ENCODE results near the gene CYSTM1.

Gene CYSTM1

DNA sequence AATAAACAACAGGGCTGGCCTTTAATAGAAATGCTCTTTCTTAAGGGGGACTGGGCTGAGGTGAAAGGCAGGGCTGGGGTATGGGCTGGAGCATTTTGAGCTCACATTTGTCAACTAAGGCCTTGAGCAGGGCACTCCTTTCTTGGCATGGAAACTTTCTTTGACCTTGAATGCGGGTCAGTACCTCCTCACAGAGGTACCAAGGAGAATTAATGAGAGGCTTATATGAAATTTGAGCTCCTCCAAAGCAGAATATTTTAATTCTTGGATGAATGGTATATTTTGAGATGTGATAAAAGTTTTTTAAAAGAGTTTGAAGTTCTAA is 3.1 kb downstream of the CYSTM1 start:
- no peak overlapping the region for H3K4me3 ChIP-seq (ENCODE audit: low read length)
- TF ChIP-seq, protein P1, sequence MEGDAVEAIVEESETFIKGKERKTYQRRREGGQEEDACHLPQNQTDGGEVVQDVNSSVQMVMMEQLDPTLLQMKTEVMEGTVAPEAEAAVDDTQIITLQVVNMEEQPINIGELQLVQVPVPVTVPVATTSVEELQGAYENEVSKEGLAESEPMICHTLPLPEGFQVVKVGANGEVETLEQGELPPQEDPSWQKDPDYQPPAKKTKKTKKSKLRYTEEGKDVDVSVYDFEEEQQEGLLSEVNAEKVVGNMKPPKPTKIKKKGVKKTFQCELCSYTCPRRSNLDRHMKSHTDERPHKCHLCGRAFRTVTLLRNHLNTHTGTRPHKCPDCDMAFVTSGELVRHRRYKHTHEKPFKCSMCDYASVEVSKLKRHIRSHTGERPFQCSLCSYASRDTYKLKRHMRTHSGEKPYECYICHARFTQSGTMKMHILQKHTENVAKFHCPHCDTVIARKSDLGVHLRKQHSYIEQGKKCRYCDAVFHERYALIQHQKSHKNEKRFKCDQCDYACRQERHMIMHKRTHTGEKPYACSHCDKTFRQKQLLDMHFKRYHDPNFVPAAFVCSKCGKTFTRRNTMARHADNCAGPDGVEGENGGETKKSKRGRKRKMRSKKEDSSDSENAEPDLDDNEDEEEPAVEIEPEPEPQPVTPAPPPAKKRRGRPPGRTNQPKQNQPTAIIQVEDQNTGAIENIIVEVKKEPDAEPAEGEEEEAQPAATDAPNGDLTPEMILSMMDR (conservative IDR thresholded peaks at IDR 0.05; ENCODE audit: low read depth, low read length), result no peak
- DNase-seq (ENCODE audit: low read depth), result no peak

- DNase-seq (ENCODE audit: low read depth), result no peak
- no peak overlapping the region for H3K4me3 ChIP-seq (ENCODE audit: low read length)
- TF ChIP-seq, protein P1 (conservative IDR thresholded peaks at IDR 0.05; ENCODE audit: low read depth, low read length), result no peak
These were observed 3.6 kb downstream of the CYSTM1 start for GRCh38 chr5:140178482-140179116.

GRCh38 chr5:140181002-140181483 is 6.1 kb downstream of the CYSTM1 start:
- no peak overlapping the region for H3K4me3 ChIP-seq (ENCODE audit: low read length)
- DNase-seq (ENCODE audit: low read depth), result no peak
- TF ChIP-seq, protein P1 (conservative IDR thresholded peaks at IDR 0.05; ENCODE audit: low read depth, low read length), result no peak

DNA sequence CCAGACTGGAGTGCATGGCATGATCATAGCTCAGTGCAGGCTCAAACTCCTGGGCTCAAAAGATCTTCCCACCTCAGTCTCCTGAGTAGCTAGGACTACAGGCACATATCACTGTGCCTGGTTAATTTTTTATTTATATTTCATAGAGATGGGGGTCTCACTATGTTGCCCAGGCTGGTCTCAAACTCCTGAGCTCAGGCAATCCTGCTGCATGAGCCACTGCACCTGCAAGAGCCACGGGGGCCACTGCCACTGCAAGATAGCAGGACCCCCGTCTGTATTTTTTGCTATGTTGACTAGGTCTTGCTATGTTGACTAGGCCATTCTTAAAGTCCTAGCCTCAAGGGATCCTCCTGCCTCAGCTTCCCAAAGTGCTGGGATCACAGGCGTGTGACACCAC is 6.5 kb downstream of the CYSTM1 start:
- H3K4me3 ChIP-seq (ENCODE audit: low read length), result no peak overlapping the region
- no peak for DNase-seq (ENCODE audit: low read depth)
- TF ChIP-seq, protein P1 (conservative IDR thresholded peaks at IDR 0.05; ENCODE audit: low read depth, low read length), result no peak

DNA sequence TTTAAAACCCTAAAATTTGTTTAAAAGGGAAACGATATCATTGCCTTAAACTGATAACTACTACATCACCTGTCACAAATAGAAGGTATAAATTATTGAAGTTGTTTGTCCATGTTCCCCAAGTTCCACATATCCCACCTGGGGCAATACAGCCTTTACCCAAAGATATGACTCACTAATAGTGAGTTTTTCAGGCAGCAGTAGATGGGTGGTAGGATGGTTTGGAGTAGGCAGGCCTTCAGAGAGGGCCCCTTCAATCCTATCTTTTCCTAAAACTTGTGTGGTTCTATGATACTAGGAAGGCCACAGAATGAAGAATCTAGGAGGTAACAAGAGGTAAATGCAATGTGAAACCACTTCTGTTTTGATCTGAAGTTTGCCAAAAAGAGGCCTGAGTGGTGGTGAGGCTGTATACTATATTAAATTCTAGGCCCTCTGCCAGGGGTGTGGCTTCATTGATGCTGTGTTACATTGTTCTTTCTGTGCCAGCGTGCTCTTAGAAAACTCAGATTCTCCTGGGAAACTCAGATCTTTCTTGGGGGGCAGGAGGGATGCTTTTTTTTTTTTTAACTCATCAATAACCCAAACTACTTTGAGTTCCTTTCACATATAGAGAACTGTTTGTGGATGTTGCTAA is 7.2 kb downstream of the CYSTM1 start:
- no peak overlapping the region for H3K4me3 ChIP-seq (ENCODE audit: low read length)
- DNase-seq (ENCODE audit: low read depth), result no peak
- TF ChIP-seq, protein P1 (conservative IDR thresholded peaks at IDR 0.05; ENCODE audit: low read depth, low read length), result no peak

DNA sequence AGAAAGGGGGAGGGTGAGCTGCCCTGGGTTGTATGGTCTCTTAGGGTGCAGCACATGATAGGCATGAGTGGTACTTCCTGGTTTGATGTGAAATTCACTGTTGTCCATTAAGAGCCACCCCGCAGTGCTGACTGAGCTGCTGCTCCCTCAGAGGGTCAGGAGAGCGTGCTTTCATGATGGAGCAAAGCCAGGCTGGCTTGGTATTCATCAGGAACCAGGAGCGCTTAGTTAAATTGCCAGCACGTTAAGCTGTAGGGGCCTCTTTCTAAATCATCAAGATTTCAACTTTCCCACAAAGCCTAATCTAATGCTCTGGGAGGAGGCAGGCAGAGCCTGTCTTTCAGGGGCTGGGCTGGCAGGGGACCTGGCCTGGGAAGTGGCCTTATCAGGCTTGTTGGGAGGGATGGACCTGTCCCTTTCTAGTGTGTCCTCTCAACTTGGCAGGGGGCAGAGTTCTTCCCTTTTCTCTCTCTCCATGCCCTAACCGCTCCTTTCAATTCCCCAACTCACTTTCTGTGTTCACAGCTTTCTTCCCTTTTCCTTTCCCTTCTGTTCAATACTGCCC is 7.9 kb downstream of the CYSTM1 start:
- H3K4me3 ChIP-seq (ENCODE audit: low read length), result no peak overlapping the region
- TF ChIP-seq, protein P1 (conservative IDR thresholded peaks at IDR 0.05; ENCODE audit: low read depth, low read length), result no peak

DNA sequence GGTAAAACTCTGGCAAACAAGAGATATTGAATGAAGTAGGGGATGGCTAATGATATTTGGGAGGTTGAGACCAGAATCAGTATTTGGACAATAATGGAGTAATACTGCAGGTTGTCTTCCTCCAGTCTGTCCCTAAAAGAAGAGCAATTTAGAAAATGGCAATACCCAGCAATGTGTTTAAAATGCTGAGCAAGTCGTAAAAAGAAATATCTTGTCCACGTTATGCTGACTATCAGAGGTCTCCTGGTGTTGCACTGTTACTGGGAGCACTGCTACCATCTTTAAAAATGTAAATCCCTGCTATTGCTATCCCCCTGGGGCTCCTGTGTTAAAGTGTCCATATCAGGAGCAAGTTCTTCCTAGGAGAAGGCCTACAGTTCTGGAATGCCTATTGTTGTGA is 10.4 kb downstream of the CYSTM1 start:
- DNase-seq (ENCODE audit: low read depth), result no peak
- TF ChIP-seq, protein P1 (conservative IDR thresholded peaks at IDR 0.05; ENCODE audit: low read depth, low read length), result no peak
- no peak overlapping the region for H3K4me3 ChIP-seq (ENCODE audit: low read length)

More for the DNA sequence above, 7.9 kb downstream of the CYSTM1 start:
- DNase-seq (ENCODE audit: low read depth), result peak; percentile 94
